A673 (cell line): Measurements from ENCODE around the gene VAV2. TPM values are rescaled to one million over a fixed set of nuclear protein-coding genes. Genes with fewer than 3 reads are reported as not detected.

Experiments used
- BruUV-seq: library from RNA; stranded (reverse); fragments of 400-500 nt; replicated peaks from 2 replicates; lab custom pipeline; 2021; lab: Mats Ljungman, UMichigan
- CTCF ChIA-PET: fragments of 300-600 bp; sonication (Branson Sonifier 250); formaldehyde crosslinking; loops from one replicate; lab custom pipeline; 2022; ENCODE audit warnings: antibody characterized with exemption; lab: Charles Lee
- POLR2A ChIA-PET: fragments of 300-600 bp; sonication (Branson Sonifier 250); formaldehyde crosslinking; loops from one replicate; lab custom pipeline; 2022; ENCODE audit warnings: antibody characterized with exemption; ENCODE audit not compliant: low non-redundant PET; lab: Charles Lee
- DNase-seq: peaks from one replicate; pipeline ENCODE4 v3.0.0-alpha.2; 2015; ENCODE audit warnings: low spot score
- H3K27ac ChIP-seq: fragments of 200-600 bp; sonication (generic); 2 replicates; pipeline ENCODE4 v1.5.1; 2016; ENCODE audit warnings: mixed run types, low read depth, mild to moderate bottlenecking, mixed read lengths, antibody characterized with exemption, low read length; ENCODE audit not compliant: poor library complexity, severe bottlenecking
- H3K27me3 ChIP-seq: fragments of 200-600 bp; sonication (generic); replicated peaks from 2 replicates; pipeline ENCODE4 v1.6.1; 2017; ENCODE audit warnings: mixed run types, low read depth, mild to moderate bottlenecking, mixed read lengths, antibody characterized with exemption, low read length; ENCODE audit not compliant: insufficient read depth, poor library complexity
- H3K36me3 ChIP-seq: fragments of 200-600 bp; sonication (generic); 2 replicates; pipeline ENCODE4 v1.6.1; 2016; ENCODE audit warnings: mixed run types, mild to moderate bottlenecking, mixed read lengths, antibody characterized with exemption, low read length; ENCODE audit not compliant: insufficient read depth, poor library complexity, severe bottlenecking
- H3K4me1 ChIP-seq: fragments of 200-600 bp; sonication (generic); 2 replicates; pipeline ENCODE4 v1.6.1; 2017; ENCODE audit warnings: mixed run types, mild to moderate bottlenecking, mixed read lengths, antibody characterized with exemption, low read length; ENCODE audit not compliant: insufficient read depth, poor library complexity, severe bottlenecking
- H3K4me3 ChIP-seq: fragments of 200-600 bp; sonication (generic); 2 replicates; pipeline ENCODE4 v1.5.1; 2016; ENCODE audit warnings: low read depth, mixed run types, mild to moderate bottlenecking, mixed read lengths, low read length; ENCODE audit not compliant: poor library complexity, severe bottlenecking
- H3K9me3 ChIP-seq: fragments of 200-600 bp; sonication (generic); 2 replicates; pipeline ENCODE4 v1.6.1; 2016; ENCODE audit warnings: mixed run types, low read depth, mild to moderate bottlenecking, mixed read lengths, antibody characterized with exemption, low read length; ENCODE audit not compliant: poor library complexity, severe bottlenecking
- EZH2 ChIP-seq: fragments of 200-600 bp; sonication (generic); IDR thresholded peaks from 2 replicates; pipeline ENCODE4 v1.6.1; 2017; ENCODE audit warnings: borderline replicate concordance, low read depth, mild to moderate bottlenecking, mixed read lengths, antibody characterized with exemption, low read length; ENCODE audit not compliant: poor library complexity, severe bottlenecking
- intact Hi-C: fragments of 100-400 bp; cut with micrococcal nuclease; formaldehyde crosslinking; loops from one replicate; pipeline ENCODE4 v1.10.0; 2022; ENCODE audit not compliant: unreplicated experiment
- total RNA-seq: library from RNA; stranded (reverse); gene quantifications from 2 replicates; pipeline ENCODE4 v1.2.3, GENCODE V29; 2021
- TF ChIP-seq, protein P1 (sequence below): fragments of 300-800, 200-600 bp; sonication (generic); conservative IDR thresholded peaks from 2 replicates; pipeline ENCODE4 v1.5.1; 2017; ENCODE audit warnings: low read depth, mild to moderate bottlenecking, antibody characterized with exemption, low read length, moderate library complexity, mixed read lengths

VAV2 gene
- total RNA-seq, 1 experiment from 2014 or later, result 16.4 TPM

DNA sequence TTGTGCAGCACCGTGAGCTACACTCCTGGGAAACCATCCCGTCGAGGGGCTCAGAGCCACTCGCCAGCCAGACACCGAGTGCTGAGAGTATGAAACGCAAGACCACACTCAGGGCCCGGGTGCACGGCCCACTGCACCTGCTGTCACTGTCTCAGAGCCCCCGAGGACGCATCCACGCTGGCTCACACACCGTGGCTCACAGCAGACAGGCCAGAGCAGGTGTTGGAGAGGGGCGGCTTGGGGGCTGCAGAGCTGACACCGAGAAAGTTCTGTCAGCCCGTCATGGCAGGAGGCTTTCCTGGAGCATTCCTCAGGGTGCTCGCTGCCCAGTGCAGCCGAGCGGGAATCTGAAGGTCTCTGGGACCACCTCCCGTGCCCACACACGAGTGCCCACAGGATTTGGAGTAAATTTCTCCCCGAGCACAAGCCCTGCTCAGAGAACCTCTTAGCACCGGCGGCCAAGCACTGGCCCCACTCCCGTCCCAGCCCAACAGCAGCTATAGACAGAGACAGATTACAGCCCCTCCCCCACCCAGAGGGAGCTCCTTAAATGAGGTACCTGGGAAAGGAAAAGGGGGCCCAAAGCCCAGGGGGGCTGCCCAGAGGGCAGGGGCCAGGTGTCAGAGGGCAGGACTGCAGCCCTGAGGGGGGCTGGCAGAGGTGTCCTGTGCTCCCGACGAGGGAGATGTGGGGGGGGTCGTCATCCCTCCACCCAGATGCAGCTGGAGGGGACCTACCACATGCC is 197.9 kb downstream of the VAV2 start:
- no peak for DNase-seq
- BruUV-seq, result no TSS peak
- H3K4me3 ChIP-seq, result no peak overlapping the region
- no peak for TF ChIP-seq EZH2
- TF ChIP-seq, protein P1, sequence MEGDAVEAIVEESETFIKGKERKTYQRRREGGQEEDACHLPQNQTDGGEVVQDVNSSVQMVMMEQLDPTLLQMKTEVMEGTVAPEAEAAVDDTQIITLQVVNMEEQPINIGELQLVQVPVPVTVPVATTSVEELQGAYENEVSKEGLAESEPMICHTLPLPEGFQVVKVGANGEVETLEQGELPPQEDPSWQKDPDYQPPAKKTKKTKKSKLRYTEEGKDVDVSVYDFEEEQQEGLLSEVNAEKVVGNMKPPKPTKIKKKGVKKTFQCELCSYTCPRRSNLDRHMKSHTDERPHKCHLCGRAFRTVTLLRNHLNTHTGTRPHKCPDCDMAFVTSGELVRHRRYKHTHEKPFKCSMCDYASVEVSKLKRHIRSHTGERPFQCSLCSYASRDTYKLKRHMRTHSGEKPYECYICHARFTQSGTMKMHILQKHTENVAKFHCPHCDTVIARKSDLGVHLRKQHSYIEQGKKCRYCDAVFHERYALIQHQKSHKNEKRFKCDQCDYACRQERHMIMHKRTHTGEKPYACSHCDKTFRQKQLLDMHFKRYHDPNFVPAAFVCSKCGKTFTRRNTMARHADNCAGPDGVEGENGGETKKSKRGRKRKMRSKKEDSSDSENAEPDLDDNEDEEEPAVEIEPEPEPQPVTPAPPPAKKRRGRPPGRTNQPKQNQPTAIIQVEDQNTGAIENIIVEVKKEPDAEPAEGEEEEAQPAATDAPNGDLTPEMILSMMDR, result no peak
- H3K27me3 ChIP-seq, result no peaks in the 10 kb centered on the region
- ChIA-PET POLR2A (no interaction called here), CTCF (interaction anchor here (1.2 to 2.0 kb wide), 2 partner anchors 11 to 200 kb away, joined by 3 to 6 read pairs; no protein-coding TSS in a partner anchor)
- H3K36me3 ChIP-seq, result no peaks in the 10 kb centered on the region
- no peaks in the 10 kb centered on the region for H3K9me3 ChIP-seq
- intact Hi-C loops, result no loop called here
- H3K27ac ChIP-seq, result no peak overlapping the region
- peaks cover 10% of the 10 kb centered on the region for H3K4me1 ChIP-seq

DNA sequence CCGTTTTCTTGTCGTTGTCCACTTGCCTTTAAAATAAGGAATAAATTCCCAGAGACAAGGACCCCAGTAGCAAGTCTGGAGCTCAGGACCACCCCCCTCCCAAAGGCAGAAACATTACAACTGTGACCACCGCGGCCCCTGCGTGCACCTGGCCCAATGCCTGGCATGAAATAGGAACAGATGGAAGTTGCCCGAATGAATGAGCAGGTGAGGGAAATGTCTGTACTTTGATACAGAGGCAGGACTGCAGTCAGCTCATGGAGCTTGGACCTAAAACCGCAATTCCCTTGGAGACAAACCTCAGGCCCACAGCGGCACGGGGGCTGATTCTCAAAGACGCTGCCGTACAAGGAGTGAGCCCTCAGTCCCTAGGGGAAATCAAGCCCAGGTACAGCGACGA is 198.7 kb downstream of the VAV2 start:
- H3K27me3 ChIP-seq, result no peaks in the 10 kb centered on the region
- intact Hi-C loops, result loop anchor here (1.0 kb wide), 1 partner anchor 200 kb away; no protein-coding TSS in a partner anchor
- ChIA-PET POLR2A (no interaction called here), CTCF (interaction anchor here (1.2 to 2.0 kb wide), 2 partner anchors 10 to 201 kb away, joined by 3 to 6 read pairs; no protein-coding TSS in a partner anchor)
- no peak for DNase-seq
- no peak overlapping the region for H3K4me3 ChIP-seq
- no peaks in the 10 kb centered on the region for H3K36me3 ChIP-seq
- H3K9me3 ChIP-seq, result no peaks in the 10 kb centered on the region
- no peak overlapping the region for H3K27ac ChIP-seq
- peaks cover 17% of the 10 kb centered on the region for H3K4me1 ChIP-seq
- TF ChIP-seq, protein P1, result no peak
- TF ChIP-seq EZH2, result no peak
- BruUV-seq, result no TSS peak

- no TSS peak for BruUV-seq
- ChIA-PET POLR2A (no interaction called here), CTCF (interaction anchor here (1.2 to 2.0 kb wide), 2 partner anchors 10 to 201 kb away, joined by 3 to 6 read pairs; no protein-coding TSS in a partner anchor)
- Histone ChIP-seq H3K4me1 (peaks cover 23% of the 10 kb centered on the region), H3K4me3 (no peak overlapping the region), H3K9me3 (no peaks in the 10 kb centered on the region), H3K36me3 (no peaks in the 10 kb centered on the region), H3K27me3 (no peaks in the 10 kb centered on the region), H3K27ac (no peak overlapping the region)
- DNase-seq, result peak; percentile 57
- TF ChIP-seq, protein P1, result peak; percentile 90
- no peak for TF ChIP-seq EZH2
- intact Hi-C loops, result loop anchor here (1.0 kb wide), 1 partner anchor 200 kb away; no protein-coding TSS in a partner anchor
Observed at GRCh38 chr9:133792721-133793470, 199.2 kb downstream of the VAV2 start.
